Measurements from ENCODE around the gene PZP.

DNA sequence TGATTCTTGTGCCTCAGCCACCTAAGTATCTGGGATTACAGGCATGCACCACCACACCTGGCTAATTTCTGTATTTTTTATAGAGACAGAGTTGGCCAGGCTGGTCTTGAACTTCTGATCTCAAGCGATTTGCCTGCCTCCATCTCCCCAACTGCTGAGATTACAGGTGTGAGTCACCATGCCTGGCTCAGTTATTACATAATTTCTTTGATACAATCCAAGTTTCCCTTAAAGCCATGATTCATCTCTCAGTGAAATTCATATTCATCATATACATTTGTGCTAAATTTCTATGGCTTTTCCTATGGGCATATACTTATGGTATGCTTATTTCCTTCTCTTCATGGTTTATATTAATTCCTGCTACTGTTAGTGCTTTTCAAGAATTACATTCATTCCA lies 29.1 kb upstream of the PZP start:
- TF ChIP-seq RNF2 (IDR thresholded peaks at IDR 0.05; ENCODE audit: borderline replicate concordance, low read depth, low read length, missing control alignments, poor library complexity, severe bottlenecking), result no peak
- TF ChIP-seq PHF8 (conservative IDR thresholded peaks at IDR 0.05; ENCODE audit: low read depth, low read length), result no peak
